ENCODE data around the gene ATE1.

DNA sequence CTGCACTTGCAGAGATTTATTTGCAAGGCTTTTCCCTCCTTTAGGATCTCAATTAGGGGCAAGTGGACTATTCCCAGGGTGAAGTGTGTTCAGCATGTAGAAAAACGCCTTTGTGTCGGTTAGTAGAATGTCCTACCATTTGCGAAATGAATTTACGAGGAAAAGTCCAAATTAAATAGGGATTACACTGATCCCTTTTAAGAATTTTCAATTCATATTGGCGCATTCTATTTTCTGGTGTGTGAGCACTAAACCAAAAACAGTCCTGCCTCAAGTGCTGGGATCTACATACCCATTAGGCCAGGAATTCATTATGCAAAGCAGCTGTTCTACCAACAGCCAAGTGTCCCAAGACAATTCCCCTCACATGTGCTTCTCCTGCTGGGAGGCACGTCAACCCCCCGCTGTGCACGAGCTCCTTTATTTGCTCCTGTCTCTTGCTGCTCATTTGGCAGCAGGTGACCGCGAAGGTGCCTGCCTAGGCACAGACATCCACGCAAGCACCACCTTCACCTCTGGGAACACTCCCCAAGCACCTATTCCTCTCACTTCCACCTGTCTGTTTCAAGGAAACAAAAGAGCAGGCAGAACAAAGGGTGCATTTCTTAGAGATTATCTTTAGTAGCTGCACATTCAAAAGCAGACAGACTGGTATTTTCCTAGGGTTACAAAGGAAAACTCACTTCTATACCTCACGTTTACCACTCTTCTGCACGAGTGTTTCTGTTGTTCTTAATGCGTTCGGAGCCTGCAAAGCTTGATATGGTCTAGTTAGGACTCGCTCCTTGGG is 195.0 kb downstream of the ATE1 start:
- TF ChIP-seq, protein P1, sequence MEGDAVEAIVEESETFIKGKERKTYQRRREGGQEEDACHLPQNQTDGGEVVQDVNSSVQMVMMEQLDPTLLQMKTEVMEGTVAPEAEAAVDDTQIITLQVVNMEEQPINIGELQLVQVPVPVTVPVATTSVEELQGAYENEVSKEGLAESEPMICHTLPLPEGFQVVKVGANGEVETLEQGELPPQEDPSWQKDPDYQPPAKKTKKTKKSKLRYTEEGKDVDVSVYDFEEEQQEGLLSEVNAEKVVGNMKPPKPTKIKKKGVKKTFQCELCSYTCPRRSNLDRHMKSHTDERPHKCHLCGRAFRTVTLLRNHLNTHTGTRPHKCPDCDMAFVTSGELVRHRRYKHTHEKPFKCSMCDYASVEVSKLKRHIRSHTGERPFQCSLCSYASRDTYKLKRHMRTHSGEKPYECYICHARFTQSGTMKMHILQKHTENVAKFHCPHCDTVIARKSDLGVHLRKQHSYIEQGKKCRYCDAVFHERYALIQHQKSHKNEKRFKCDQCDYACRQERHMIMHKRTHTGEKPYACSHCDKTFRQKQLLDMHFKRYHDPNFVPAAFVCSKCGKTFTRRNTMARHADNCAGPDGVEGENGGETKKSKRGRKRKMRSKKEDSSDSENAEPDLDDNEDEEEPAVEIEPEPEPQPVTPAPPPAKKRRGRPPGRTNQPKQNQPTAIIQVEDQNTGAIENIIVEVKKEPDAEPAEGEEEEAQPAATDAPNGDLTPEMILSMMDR (conservative IDR thresholded peaks at IDR 0.05) = no peak
- no peak for TF ChIP-seq ZFX (IDR thresholded peaks at IDR 0.05)
